ENCODE data around the gene DNMT3L. TPM values are rescaled to one million over a fixed set of nuclear protein-coding genes. Genes with fewer than 3 reads are reported as not detected.
"Not testable (repeated sequence)": the region's sequence is repeated elsewhere in the genome, so short reads cannot be mapped to it uniquely, and the experiment has no call there.

DNMT3L gene
- total RNA-seq, 1 donor = not detected

DNA sequence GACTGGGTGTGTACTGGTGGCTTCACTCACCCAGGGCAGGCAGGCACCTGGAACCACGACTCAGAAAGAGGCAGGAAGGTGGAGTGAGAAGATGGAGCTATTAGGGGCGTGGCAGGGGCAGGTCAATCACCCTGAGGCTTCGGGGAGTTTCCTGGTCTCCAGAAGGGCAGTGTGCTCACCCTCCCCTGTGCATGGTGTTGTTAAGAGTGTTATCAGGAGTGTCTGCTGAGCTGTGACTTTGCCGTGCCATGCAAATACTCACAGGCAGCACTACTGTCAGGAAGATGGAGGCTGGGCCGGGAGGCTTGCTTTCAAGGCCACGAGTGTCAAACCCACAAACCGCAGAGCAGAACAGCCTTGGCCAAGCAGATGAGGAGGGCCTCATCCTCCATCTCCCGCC is 43.2 kb downstream of the DNMT3L start:
- not testable (repeated sequence) for H3K4me1 ChIP-seq (ENCODE audit: insufficient read depth, low read length); H3K9me3 ChIP-seq (ENCODE audit: low read depth, low read length); H2AFZ ChIP-seq (ENCODE audit: low read length); DNase-seq (ENCODE audit: insufficient read length, low spot score, missing footprints); H3K27ac ChIP-seq (ENCODE audit: low read depth, low read length); H3K36me3 ChIP-seq (ENCODE audit: insufficient read depth, low read length); H3K4me3 ChIP-seq (ENCODE audit: insufficient read depth, low read length); H3K79me2 ChIP-seq (ENCODE audit: insufficient read depth, low read length); H3K4me2 ChIP-seq (ENCODE audit: insufficient read depth, low read length); H4K20me1 ChIP-seq (ENCODE audit: insufficient read depth, low read length); H3K27me3 ChIP-seq (ENCODE audit: insufficient read depth, low read length)

DNA sequence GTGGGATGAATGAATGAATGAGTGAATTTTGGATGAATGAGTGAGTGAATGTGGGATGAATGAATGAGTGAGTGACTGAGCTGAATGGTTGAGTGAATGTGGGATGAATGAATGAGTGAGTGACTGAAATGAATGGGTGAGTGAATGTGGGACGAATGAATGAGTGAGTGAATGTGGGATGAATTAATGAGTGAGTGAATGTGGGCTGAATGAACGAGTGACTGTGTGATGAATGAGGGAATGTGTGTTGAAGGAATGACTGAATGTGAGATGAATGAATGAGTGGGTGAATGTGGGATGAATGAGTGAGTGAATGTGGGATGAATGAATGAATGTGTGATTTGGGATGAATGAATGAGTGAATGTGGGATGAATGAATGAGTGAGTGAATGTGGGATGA is 49.7 kb downstream of the DNMT3L start:
- not testable (repeated sequence) for H2AFZ ChIP-seq (ENCODE audit: low read length); H3K9me3 ChIP-seq (ENCODE audit: low read depth, low read length); H3K4me1 ChIP-seq (ENCODE audit: insufficient read depth, low read length); H3K4me3 ChIP-seq (ENCODE audit: insufficient read depth, low read length); DNase-seq (ENCODE audit: insufficient read length, low spot score, missing footprints); H3K27me3 ChIP-seq (ENCODE audit: insufficient read depth, low read length); H3K79me2 ChIP-seq (ENCODE audit: insufficient read depth, low read length); H4K20me1 ChIP-seq (ENCODE audit: insufficient read depth, low read length); H3K36me3 ChIP-seq (ENCODE audit: insufficient read depth, low read length); H3K4me2 ChIP-seq (ENCODE audit: insufficient read depth, low read length); H3K27ac ChIP-seq (ENCODE audit: low read depth, low read length)

DNA sequence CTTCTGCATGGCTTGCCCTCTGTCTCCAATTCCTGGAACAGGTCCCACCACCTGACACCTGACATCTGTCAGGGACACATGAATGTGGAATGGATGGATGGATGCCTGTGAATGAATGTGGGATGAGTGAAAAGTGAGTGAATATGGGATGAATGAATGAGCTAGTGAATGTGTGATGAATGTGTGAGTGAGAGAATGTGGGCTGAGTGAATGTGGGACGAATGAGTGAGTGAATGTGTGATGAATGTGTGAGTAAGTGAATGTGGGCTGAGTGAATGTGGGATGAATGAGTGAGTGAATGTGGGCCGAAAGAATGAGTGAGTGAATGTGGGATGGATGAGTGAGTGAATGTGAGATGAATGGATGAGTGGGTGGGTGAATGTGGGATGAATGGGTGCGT is 50.1 kb downstream of the DNMT3L start:
- not testable (repeated sequence) for H3K9me3 ChIP-seq (ENCODE audit: low read depth, low read length); H3K4me2 ChIP-seq (ENCODE audit: insufficient read depth, low read length); H3K4me1 ChIP-seq (ENCODE audit: insufficient read depth, low read length); H2AFZ ChIP-seq (ENCODE audit: low read length); H3K36me3 ChIP-seq (ENCODE audit: insufficient read depth, low read length); H4K20me1 ChIP-seq (ENCODE audit: insufficient read depth, low read length); H3K4me3 ChIP-seq (ENCODE audit: insufficient read depth, low read length); H3K27me3 ChIP-seq (ENCODE audit: insufficient read depth, low read length); DNase-seq (ENCODE audit: insufficient read length, low spot score, missing footprints); H3K27ac ChIP-seq (ENCODE audit: low read depth, low read length); H3K79me2 ChIP-seq (ENCODE audit: insufficient read depth, low read length)

DNA sequence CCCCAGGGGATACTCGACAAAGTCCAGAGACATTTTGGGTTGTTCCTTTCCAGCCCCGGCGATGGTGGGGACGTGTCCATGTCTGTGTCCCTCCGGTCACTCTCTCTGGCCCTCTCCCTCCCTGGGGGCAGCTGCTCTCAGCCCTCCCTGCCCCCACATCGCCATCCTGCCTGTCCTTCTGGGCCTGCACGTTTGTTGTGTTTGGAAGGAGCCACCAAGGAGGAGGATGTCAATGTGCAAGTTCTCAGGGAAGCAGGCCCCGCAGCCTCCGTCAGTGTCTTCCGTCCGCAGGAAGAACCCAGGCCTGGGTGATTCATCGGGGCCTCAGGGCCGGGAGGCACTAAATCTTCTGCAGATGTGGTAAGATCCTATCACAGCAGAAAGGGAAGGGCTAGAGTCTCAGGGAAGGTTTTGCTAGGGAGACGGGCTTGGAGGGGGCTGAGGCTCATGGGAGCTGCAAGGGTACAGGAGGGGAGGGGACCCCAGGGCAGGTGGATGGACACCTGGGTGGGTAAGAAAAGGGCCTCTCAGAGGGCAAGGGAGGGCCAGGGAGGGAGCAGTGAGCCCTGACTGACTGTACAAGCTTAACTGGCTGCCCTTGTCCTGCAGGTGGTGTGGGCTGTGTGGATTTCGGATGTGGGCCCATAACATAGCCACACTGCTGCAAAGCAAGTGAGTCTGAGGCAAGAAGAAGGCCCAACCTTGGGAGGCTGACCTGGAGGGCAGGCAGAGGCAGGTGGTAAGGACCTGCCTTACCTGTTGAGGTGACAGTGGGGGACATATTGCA is 53.6 kb downstream of the DNMT3L start:
- H3K4me3 ChIP-seq (ENCODE audit: insufficient read depth, low read length); H3K27me3 ChIP-seq (ENCODE audit: insufficient read depth, low read length); H3K9me3 ChIP-seq (ENCODE audit: low read depth, low read length); H3K4me1 ChIP-seq (ENCODE audit: insufficient read depth, low read length); H4K20me1 ChIP-seq (ENCODE audit: insufficient read depth, low read length); H3K4me2 ChIP-seq (ENCODE audit: insufficient read depth, low read length); H2AFZ ChIP-seq (ENCODE audit: low read length); H3K27ac ChIP-seq (ENCODE audit: low read depth, low read length); H3K79me2 ChIP-seq (ENCODE audit: insufficient read depth, low read length); H3K36me3 ChIP-seq (ENCODE audit: insufficient read depth, low read length); DNase-seq (ENCODE audit: insufficient read length, low spot score, missing footprints): not testable (repeated sequence)

DNA sequence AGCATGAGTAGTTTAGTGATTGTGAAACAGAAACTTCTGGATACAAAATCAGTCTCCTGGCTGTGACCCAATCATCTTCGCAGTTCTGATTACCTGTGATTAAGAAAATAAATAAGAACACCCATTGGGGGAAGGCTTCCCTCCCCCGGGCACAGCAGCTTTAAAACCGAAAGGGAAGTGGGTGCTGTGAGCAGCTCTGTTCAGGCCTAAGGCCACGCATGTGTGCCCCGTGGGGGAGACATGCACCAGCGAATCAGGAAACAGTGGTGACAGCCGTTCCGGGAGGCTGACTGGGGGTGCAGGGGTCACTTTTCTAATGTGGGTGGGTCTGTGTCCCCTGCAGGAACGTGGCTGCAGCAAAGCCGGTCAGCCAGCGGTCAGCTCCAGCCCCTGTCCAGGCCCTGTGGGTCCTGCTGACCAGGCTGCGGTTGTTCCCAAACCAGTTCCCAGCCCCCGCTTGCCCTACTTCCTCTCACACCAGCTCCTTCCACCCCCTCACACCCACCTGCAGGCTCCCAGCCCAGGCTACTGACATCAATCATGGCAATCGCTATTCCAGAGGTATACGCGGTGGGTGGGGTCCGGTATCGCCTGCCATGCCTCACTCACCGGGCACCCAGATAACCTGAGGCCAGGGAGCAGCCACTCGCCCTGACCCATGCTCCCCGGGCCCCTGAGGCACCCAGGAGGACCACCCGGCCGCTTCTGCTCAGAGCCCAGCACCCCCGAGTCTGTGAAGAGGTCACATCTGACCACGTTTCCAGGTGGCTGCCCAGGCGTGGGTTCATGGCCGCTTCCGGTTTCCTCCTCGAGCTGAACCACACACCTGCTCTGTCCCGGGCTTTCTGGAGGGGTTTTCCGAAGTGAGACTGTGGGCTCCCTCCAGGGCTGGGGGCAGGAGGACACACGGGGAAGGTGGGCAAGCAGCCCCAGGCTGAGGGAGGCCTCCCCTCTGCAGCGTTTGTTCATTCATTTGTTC is 54.7 kb downstream of the DNMT3L start:
- not testable (repeated sequence) for H3K4me3 ChIP-seq (ENCODE audit: insufficient read depth, low read length); H3K27me3 ChIP-seq (ENCODE audit: insufficient read depth, low read length); DNase-seq (ENCODE audit: insufficient read length, low spot score, missing footprints); H3K27ac ChIP-seq (ENCODE audit: low read depth, low read length); H3K4me2 ChIP-seq (ENCODE audit: insufficient read depth, low read length); H3K36me3 ChIP-seq (ENCODE audit: insufficient read depth, low read length); H3K9me3 ChIP-seq (ENCODE audit: low read depth, low read length); H3K4me1 ChIP-seq (ENCODE audit: insufficient read depth, low read length); H2AFZ ChIP-seq (ENCODE audit: low read length); H3K79me2 ChIP-seq (ENCODE audit: insufficient read depth, low read length); H4K20me1 ChIP-seq (ENCODE audit: insufficient read depth, low read length)

DNA sequence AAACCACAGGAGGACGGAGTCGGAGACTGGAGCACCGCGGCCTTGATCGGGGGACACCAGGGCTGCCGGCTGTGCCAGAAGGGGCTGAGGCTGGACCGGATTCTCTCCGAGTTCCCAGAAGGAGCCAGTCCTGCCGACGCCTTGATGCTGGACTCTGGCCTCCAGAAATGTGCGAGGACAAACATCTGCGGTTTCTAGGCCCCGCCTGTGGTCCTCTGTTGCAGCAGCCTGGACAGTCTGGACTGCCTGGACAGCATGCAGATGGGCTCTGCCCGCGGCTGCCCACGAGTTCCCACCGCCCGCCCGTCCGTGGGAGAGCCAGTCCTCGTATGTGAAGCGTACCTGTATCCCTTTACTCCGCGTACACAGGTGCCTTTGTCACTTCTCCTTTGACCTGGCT is 55.5 kb downstream of the DNMT3L start:
- not testable (repeated sequence) for DNase-seq (ENCODE audit: insufficient read length, low spot score, missing footprints); H3K4me1 ChIP-seq (ENCODE audit: insufficient read depth, low read length); H3K4me2 ChIP-seq (ENCODE audit: insufficient read depth, low read length); H3K27me3 ChIP-seq (ENCODE audit: insufficient read depth, low read length); H3K27ac ChIP-seq (ENCODE audit: low read depth, low read length); H3K9me3 ChIP-seq (ENCODE audit: low read depth, low read length); H3K4me3 ChIP-seq (ENCODE audit: insufficient read depth, low read length); H3K36me3 ChIP-seq (ENCODE audit: insufficient read depth, low read length); H2AFZ ChIP-seq (ENCODE audit: low read length); H3K79me2 ChIP-seq (ENCODE audit: insufficient read depth, low read length); H4K20me1 ChIP-seq (ENCODE audit: insufficient read depth, low read length)

DNA sequence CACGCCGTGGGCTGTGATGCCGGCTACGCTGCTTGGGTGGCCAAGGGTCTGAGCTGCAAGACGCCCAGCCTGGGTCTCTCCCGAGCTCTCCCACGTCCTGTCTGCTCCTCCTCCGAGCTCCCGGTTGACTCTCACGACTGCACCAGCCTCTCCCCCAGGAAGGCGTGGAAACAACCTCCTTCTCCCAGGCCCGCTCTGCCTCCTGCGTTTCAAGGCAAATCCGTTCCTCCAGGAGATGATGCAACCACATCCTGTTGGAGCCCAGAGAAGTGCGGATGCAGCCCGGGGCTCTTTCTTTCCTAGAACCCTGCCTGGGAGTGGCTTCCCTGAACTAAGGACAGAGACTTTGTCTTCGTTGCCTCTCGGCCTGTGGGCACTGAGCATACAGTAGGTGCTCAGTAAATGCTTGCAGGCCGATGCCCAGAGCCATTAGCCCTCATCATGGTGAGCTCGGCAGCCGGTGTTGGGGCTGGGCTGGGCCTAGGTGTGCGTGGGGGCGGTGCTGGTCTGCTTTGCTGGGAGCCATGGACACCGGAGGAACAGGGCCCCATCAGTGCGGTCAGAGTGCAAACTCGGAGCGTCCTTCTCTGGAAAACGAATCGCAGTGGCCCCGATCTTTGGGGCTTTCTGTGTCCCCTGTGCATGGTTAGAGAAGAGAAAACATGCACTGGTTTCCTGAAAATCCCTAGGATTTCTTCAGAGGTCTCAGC is 59.0 kb downstream of the DNMT3L start:
- H3K27ac ChIP-seq (ENCODE audit: low read depth, low read length); H3K4me1 ChIP-seq (ENCODE audit: insufficient read depth, low read length); H3K36me3 ChIP-seq (ENCODE audit: insufficient read depth, low read length); H3K79me2 ChIP-seq (ENCODE audit: insufficient read depth, low read length); H4K20me1 ChIP-seq (ENCODE audit: insufficient read depth, low read length); H2AFZ ChIP-seq (ENCODE audit: low read length); H3K9me3 ChIP-seq (ENCODE audit: low read depth, low read length); H3K27me3 ChIP-seq (ENCODE audit: insufficient read depth, low read length); H3K4me2 ChIP-seq (ENCODE audit: insufficient read depth, low read length); DNase-seq (ENCODE audit: insufficient read length, low spot score, missing footprints); H3K4me3 ChIP-seq (ENCODE audit: insufficient read depth, low read length): not testable (repeated sequence)

DNA sequence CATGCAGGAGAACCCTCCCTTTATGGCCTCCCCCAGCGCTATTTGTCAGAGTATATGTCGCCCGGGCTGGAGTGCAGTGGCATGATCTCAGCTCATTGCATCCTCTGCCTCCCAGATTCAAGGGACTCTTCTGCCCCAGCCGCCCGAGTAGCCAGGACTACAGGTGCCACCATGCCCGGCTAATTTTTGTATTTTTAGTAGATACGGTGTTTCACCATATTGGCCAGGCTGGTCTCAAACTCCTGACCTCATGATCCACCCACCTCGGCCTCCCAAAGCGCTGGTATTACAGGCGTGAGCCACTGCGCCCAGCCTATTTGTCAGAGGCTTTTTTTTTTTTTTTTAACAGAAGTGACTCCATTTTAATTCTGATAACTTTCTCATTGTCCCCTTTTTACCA is 61.7 kb downstream of the DNMT3L start:
- H3K27ac ChIP-seq (ENCODE audit: low read depth, low read length); H4K20me1 ChIP-seq (ENCODE audit: insufficient read depth, low read length); H3K79me2 ChIP-seq (ENCODE audit: insufficient read depth, low read length); H3K9me3 ChIP-seq (ENCODE audit: low read depth, low read length); H2AFZ ChIP-seq (ENCODE audit: low read length); H3K4me2 ChIP-seq (ENCODE audit: insufficient read depth, low read length); H3K4me1 ChIP-seq (ENCODE audit: insufficient read depth, low read length); DNase-seq (ENCODE audit: insufficient read length, low spot score, missing footprints); H3K27me3 ChIP-seq (ENCODE audit: insufficient read depth, low read length); H3K4me3 ChIP-seq (ENCODE audit: insufficient read depth, low read length); H3K36me3 ChIP-seq (ENCODE audit: insufficient read depth, low read length): not testable (repeated sequence)
